Ishikawa (cell line): ENCODE data around the gene COX6A1.

Experiments used
- EP300 ChIP-seq: IDR thresholded peaks from 2 replicates; pipeline ENCODE4 v1.6.1; 2012; ENCODE audit warnings: borderline replicate concordance
- MAX ChIP-seq: IDR thresholded peaks from 2 replicates; pipeline ENCODE4 v1.6.1; 2012

GRCh38 chr12:120422892-120423456 lies 14.9 kb upstream of the COX6A1 start:
- TF ChIP-seq MAX (no peak), EP300 (no peak)
